Middle frontal gyrus (tissue), 1 donor: ENCODE data around the gene CCDC107.

Source experiments
- DNase-seq: peaks from one replicate; pipeline ENCODE4 v3.0.0-alpha.2; 2015; ENCODE audit warnings: low spot score; ENCODE audit errors: extremely low spot score

CCDC107 gene

DNA sequence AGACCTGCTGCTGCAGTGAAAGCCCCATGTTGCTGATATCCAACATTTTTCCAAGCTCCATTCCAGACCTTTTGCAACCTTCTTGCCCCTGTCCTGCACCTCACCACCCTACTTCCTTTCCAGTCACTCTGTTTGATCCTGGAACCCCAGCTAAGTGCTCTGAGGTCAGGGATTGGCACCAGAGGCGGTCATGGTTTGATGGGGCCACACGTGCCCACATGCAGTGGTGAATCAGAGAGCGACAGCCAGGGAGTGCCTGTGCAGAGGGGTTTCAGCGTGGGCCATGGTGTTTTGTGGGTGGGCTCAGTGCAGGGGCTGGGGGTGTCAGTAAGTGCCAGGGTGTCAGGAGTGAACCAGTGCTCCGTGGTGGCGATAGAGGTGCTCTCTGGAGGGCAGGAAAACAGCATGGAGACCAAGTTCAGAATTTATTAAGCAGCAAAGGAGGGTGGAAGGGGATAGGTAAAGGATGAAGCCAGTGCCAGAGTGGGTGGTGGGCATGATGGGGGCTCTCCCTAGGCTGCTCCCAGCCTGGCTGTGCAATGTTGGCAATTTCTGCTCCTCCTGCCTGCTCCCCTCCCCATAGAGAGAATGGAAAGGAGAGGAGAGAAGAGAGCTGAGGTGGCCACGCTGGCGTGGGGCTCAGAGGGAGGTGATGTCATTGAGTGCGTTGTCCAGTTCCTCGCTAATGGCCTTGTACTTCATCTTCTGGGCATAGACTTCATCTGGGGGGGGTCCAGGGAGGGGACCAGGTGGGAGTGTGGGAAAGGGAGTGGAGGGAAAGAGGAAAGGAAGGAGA, 24.6 kb downstream of the CCDC107 start:
- no peak for DNase-seq

DNA sequence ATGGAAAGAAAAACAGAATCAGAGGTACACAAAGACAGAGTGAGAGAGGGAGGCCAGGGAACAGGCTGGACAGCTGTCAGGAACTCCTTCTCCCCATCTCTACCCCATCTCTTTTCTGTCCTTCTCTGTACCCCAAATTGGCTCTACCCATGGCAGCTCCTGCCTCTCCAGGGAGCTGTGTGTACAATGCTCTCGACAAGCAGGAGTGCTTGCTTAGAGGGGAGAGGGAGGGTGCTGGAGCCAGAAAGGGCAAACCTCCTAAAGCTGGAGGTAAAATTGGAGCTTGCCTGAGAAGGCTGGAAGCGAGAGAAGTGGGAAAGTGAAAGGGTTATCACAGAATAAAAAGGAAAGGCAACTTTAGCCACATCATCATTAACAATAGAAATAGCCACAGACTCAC, 25.2 kb downstream of the CCDC107 start:
- DNase-seq: no peak

DNA sequence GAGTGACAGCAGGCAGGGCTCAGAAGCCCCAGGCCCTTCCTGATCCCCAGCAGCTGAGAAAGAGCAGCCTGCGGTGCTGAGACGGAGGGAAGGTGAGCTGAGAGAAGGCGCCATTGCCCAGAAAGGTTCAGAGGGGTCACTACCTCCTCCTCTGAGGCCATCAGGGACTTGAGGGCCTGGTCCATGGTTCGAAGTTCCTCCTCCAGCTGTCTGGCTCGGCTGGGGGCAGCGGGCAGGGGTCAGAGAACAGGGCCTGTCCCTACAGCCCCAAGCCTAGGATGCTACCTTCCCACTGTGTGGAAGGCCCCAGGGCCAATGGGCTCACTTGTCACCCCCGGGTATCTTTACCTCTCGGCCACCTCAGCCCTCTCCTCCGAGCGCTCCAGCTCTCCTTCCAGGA, 26.8 kb downstream of the CCDC107 start:
- DNase-seq: no peak

GRCh38 chr9:35685506-35685905, 27.4 kb downstream of the CCDC107 start:
- no peak for DNase-seq

- no peak for DNase-seq
These were observed 28.4 kb downstream of the CCDC107 start for GRCh38 chr9:35686222-35687203.

DNA sequence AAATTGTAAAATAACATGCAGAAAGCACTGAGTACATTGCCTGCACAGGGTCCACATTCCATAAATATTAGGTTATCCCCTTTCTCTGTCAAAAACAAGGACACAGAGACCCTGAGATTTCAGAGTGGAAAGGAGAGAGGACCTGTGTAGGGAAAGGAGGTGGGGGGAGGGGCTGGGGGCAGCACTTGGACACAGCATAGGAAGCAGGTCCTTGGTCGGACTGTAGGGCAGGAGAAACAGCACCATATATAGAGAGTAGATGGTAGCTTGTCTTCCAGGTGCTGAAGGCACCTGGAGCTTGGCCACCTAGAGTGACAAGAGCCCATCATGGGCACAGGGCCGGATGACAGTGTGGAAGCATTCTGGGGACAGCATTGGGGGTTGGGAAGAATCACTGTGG, 29.2 kb downstream of the CCDC107 start:
- DNase-seq: no peak

DNA sequence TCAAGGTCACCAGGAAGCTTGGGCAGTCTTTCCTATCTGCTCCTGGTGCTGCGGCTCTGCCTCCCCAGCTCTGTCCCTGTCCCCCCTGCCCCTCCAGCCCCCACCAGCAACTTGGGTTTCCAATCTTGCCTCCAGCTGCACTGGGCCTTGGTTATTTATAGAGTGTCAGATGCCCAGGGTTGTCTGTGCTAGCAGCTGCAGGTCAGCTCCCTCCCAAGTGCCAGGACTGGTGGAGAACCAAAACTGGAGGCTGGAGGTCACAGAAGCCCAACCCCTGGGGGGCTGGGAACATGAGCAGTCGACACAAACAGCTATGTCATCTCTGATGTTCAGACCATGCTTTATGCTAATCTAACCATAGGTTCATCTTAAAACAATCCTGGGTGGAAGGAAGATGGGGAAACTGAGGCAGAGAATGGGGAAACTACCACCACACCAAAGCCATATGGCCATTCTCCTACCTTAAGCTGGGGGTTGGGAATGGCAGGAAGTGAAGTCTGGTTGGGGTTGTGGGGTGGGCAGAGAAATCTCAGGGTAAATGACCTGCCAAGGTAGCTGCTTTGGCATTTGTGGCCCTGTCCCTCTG, 30.0 kb downstream of the CCDC107 start:
- no peak for DNase-seq

DNA sequence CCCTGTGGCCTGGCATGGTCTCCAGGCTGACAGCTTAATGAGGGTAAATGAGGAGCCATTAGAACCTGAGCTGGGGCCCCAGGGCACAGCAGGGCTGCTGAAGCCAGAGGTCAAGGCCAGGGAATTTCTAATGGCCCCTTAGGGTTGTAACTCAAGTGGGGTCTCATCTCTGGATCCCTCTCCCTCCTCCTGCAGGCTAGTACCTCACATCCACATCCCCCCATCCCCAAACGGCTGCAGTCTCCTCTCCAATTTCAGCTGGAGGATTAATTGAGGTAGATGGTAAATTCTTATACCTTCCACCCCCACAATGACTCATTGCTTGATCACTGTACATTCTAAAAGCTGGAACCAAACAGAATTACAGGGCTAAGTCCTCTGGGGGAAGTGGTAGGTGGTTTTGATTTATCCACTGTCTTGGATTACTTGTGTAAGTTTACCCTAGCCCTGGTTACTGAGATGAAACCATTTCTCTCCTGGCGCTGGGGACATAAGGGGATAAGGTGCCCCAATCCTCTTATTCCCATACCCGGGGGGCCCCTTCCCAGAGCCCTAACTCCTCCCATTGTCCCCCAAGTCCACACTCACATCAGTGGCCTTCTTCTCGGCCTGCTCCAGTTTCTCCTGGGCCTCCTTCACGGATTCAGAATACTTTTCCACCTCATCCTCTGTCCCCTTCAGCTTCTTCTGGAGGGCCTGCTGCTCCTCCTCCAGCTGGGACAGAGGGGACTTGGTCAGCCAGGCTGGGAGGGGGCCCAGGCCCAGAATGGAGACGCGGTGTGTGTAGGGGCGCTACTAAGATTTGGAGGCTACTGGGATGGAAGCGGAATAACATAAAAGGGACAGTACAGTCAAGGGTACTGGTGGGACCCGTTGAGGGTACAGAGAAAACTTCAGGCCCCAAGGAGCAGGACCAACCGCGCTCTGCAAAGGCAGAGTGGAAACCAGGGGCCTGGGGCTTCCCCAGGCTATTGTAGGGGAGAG, 30.8 kb downstream of the CCDC107 start:
- DNase-seq: peak; percentile 37

DNA sequence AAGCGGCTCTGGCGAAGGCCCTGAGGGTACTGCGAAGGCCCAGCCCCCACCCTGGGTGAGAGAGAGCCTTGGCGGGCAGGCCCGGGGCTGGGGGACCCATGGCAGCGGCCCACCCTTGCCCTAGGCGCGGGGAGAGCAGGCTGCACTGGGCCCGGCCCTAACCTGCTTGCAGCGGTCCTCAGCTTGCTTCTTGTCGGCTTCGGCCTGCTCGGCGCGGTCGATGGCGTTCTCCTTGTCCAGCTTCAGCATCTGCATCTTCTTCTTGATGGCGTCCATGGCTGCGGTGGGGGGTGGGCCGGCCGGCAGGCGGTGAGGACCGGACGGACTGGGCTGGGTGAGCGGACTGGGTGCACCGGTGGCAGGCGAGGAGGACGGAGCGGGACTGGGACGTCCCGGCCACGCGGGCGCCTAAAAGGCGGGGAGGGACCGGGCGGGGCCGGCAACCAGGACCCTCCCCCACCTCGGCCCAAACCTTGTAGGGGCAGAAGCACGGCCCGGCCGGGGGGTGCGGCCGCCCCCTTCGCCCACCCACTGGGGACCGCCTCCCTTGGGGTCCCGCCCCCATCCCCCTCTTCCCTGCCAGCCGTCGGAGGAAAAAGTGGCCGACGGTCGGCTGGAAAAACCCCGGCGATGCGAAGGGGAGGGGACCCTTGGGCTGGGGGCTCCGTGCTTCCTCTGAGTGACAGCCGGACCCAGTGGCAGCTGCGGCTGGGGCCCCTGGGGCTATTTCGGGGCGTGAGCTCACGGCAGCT, 31.6 kb downstream of the CCDC107 start, which contains the start of gene TPM2:
TPM2 (minus strand) TSS at position 384 of the 752 bp plus-strand sequence; CDS start at position 276, 108 bp downstream.
- DNase-seq: no peak

DNA sequence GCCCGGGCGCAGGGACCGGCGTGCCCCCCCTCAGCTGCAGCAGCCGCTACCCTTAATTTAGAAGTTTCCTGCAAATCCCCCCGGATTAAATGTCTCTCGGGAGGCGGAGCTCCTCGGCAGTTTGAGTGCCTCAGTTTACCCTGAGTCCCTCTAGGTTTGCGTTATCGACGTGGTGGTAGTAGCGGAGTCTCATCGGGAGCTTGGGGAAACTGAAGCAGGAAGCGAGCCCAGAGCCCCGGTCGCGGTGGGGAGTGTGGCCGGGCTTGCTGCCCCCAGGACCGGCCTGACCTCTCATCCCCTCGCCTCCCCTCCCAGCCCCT, 32.2 kb downstream of the CCDC107 start:
- no peak for DNase-seq

- DNase-seq: no peak
These were observed 32.7 kb downstream of the CCDC107 start for GRCh38 chr9:35690614-35691333.

GRCh38 chr9:35691334-35691650, 33.2 kb downstream of the CCDC107 start:
- no peak for DNase-seq

GRCh38 chr9:35691757-35692301, 33.7 kb downstream of the CCDC107 start:
- no peak for DNase-seq

DNA sequence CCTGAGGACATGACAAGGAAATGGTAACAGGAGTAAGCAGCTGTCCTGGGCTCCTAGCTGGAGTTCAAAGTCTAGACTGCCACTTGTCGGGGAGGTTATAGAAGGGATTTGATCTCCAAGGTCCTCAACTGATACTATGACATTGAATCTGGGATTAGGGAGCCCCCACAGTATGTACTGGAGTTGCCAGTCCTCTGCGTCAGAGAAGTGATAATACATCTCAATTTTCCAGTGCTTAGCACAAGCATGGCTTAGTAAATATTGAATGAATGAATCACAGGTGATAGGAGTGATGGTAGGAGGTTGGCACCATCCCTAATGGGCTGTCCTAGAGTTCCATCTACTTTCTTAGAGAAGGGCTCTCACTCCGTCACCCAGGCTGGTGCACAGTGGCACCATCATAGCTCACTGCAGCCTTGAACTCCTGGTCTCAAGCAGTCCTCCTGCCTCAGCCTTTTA, 37.9 kb downstream of the CCDC107 start:
- no peak for DNase-seq

GRCh38 chr9:35696520-35697215, 38.6 kb downstream of the CCDC107 start:
- DNase-seq: peak; percentile 15

DNA sequence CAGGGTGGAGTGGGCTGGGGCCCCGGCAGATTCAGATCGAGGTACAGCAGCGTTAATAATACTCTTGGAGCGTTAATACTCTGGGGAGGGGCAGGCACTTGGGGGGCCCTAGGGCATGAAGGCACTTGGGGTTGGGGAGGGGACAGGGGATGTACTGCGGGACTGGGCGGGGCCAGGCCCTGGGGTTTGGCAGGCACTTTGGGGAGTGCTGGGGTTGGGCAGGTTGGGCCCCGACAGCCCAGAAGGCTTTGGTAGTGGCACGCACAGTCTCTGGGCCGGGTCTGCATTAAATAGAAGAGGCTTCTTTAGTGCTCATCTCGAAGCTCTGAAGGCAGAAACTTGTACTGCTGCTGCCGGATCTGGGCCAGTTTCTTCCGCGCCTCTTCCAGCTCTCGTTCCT, 39.4 kb downstream of the CCDC107 start:
- no peak for DNase-seq

DNA sequence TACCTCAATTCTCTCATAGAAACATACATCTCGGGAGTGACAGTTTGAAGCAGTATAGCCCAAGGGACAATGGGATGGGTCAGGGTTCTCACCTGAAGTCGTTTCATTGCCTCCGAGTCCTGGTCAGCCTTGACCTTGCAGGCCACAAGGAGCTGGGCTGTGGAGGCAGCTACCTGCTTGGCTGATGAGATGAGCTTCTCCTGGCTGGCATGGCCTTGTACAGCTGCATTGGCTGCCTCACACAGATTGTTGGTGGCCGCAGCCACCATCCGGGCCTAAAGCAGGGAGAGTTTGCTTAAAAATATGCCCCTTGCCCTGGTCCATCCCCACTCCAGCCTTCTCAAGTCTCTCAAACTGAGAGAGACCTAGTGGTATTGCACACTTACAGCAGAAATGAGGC, 40.1 kb downstream of the CCDC107 start:
- no peak for DNase-seq

DNA sequence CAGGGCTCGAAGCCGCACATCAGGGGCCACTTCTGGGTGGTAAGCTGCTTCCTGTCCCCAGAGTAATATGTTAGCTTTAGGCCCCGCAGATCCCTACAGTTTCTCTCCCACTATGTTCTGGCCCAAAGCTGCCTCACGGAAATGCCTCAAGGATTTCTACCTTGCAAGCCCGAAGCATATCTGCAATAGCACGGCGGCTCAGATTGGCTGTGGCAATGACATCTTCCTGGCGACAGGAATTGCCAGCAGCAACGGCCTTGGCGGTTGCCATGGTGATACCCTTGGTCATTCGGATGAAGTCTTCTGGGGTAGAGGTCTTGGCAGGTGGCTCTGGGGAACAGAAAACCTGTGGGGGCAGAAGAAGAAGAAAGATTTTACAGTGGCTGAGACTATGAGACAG, 41.9 kb downstream of the CCDC107 start:
- DNase-seq: no peak

DNA sequence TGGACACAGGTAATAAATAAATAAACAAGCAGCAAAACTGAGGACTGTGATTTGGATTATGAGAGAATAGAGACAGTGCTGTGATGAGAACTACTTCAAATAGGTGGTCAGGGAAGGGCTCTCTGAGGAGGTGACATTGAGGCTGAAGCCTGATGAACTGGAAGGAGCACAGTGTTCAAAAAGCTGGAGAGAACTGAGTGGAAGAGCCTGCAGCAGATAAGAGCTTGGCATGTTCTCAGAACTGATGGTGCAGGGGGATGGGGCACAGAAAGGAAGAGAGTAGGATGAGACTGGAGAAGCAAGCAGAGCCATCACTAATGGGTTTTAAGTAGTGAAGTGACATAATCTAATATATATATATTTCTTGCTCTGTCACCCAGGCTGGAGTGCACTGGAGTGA, 42.9 kb downstream of the CCDC107 start:
- no peak for DNase-seq
